Measurements from ENCODE around the gene OCIAD2. TPM values are rescaled to one million over a fixed set of nuclear protein-coding genes. Genes with fewer than 3 reads are reported as not detected.
"Not testable (repeated sequence)": the region's sequence is repeated elsewhere in the genome, so short reads cannot be mapped to it uniquely, and the experiment has no call there.

Gene OCIAD2
- total RNA-seq, 1 experiment from 2014 or later, result 64.0 TPM

DNA sequence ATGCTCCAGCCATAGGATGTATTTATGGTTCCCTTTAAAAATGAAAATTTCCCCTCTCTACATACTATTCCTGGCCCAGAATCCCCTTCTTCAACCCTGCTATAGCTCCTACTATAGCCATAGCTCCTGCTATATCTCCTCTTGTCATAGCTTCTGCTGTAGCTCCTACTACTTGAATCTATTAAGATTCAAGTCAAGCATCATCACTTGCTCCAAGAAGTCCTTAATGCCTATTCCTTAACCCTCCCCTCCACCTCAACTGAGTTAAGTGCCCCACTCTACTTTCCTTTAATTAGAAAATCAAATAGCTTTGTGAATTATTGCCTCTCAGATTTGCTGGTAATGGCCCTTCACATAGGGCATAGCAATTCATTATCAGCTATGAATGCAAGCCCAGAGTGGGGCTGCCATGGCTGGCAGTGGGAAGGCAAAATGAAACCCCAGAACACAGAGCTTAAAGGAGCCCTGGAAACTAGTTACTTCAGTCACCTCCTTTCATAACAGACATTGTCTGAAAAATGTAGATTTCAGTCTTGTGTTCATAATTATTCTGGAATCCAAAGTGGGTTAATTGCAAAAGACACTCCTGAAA lies 15.4 kb downstream of the OCIAD2 start:
- TF ChIP-seq EZH2 (IDR thresholded peaks at IDR 0.05), result no peak
- no peak for TF ChIP-seq SIN3A (IDR thresholded peaks at IDR 0.05; ENCODE audit: low read depth)
- no peak for TF ChIP-seq POLR2A (IDR thresholded peaks at IDR 0.05; ENCODE audit: borderline replicate concordance, extremely low read depth, insufficient read depth, insufficient read length)
- no peak for TF ChIP-seq YY1 (IDR thresholded peaks at IDR 0.05; ENCODE audit: extremely low read depth, insufficient replicate concordance, low read depth, low read length)
- TF ChIP-seq ELF1 (IDR thresholded peaks at IDR 0.05; ENCODE audit: borderline replicate concordance, low read depth), result no peak
- Histone ChIP-seq H3K9ac (ENCODE audit: low read length) (no peak overlapping the region), H3K4me2 (ENCODE audit: low read length) (no peak overlapping the region), H3K79me2 (ENCODE audit: insufficient read depth, low read length) (no peaks in the 10 kb centered on the region), H3K36me3 (ENCODE audit: control insufficient read depth in 1 of 2, insufficient read depth in 2 of 2, low read length in 2 of 2) (peaks cover 3 to 20% of the 10 kb centered on the region in 2 experiments; a peak in 3 of 4 replicates), H2AFZ (ENCODE audit: low read depth, low read length, poor library complexity, severe bottlenecking) (no peak overlapping the region), H3K9me3 (ENCODE audit: control insufficient read depth in 1 of 2, insufficient read depth in 1 of 2, low read depth in 1 of 2, low read length in 2 of 2) (no peaks in the 10 kb centered on the region), H3K27me3 (ENCODE audit: insufficient read depth, low read length) (no peaks in the 10 kb centered on the region), H3K4me3 (replicated peaks in 1 of 2; ENCODE audit: low read depth in 1 of 2, low read length in 2 of 2) (no peak overlapping the region), H3K27ac (ENCODE audit: low read depth, low read length) (no peak overlapping the region), H3K9me2 (ENCODE audit: insufficient read depth) (no peaks in the 10 kb centered on the region), H3K4me1 (ENCODE audit: control insufficient read depth in 1 of 2, insufficient read depth in 2 of 2, low read length in 2 of 2) (no peaks in the 10 kb centered on the region), H4K20me1 (ENCODE audit: insufficient read depth) (no peaks in the 10 kb centered on the region)
- no peak for ATAC-seq
- DNase-seq (ENCODE audit: low read depth, low spot score), result no peak
- intact Hi-C loops (cut with micrococcal nuclease), result no loop called here
- BruUV-seq (replicated peaks), result no TSS peak
- CTCF ChIA-PET, result interaction anchor here (0.6 kb wide), 1 partner anchor 53 kb away, joined by 3 read pairs; no protein-coding TSS in a partner anchor
- POLR2A ChIA-PET, result interaction anchor here (0.6 kb wide), 1 partner anchor 89 kb away, joined by 3 read pairs; no protein-coding TSS in a partner anchor
- RAD21 ChIA-PET (ENCODE audit: low non-redundant PET in 1 of 2, low total read pairs in 2 of 2, uncharacterized antibody in 2 of 2, unreplicated experiment in 2 of 2), result no interaction called here

DNA sequence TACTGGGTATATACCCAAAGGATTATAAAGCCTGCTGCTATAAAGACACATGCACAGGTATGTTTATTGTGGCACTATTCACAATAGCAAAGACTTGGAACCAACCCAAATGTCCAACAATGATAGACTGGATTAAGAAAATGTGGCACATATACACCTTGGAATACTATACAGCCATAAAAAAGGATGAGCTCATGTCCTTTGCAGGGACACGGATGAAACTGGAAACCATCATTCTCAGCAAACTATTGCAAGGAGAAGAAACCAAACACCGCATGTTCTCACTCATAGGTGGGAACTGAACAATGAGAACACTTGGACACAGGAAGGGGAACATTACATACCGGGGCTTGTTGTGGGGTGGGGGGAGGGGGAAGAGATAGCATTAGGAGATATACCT lies 16.8 kb downstream of the OCIAD2 start:
- H3K4me1 ChIP-seq (ENCODE audit: control insufficient read depth in 1 of 2, insufficient read depth in 2 of 2, low read length in 2 of 2); intact Hi-C loops (cut with micrococcal nuclease); H3K9me3 ChIP-seq (ENCODE audit: control insufficient read depth in 1 of 2, insufficient read depth in 1 of 2, low read depth in 1 of 2, low read length in 2 of 2); POLR2A ChIA-PET; RAD21 ChIA-PET (ENCODE audit: low non-redundant PET in 1 of 2, low total read pairs in 2 of 2, uncharacterized antibody in 2 of 2, unreplicated experiment in 2 of 2); ATAC-seq; H3K27me3 ChIP-seq (ENCODE audit: insufficient read depth, low read length); H2AFZ ChIP-seq (ENCODE audit: low read depth, low read length, poor library complexity, severe bottlenecking); H3K9ac ChIP-seq (ENCODE audit: low read length); H3K79me2 ChIP-seq (ENCODE audit: insufficient read depth, low read length); BruUV-seq (replicated peaks); H3K4me2 ChIP-seq (ENCODE audit: low read length); H3K4me3 ChIP-seq (replicated peaks in 1 of 2; ENCODE audit: low read depth in 1 of 2, low read length in 2 of 2); H4K20me1 ChIP-seq (ENCODE audit: insufficient read depth); H3K27ac ChIP-seq (ENCODE audit: low read depth, low read length); DNase-seq (ENCODE audit: low read depth, low spot score); H3K9me2 ChIP-seq (ENCODE audit: insufficient read depth); CTCF ChIA-PET: not testable (repeated sequence)
- peaks cover 3 to 16% of the 10 kb centered on the region in 2 experiments; a peak in 3 of 4 replicates for H3K36me3 ChIP-seq (ENCODE audit: control insufficient read depth in 1 of 2, insufficient read depth in 2 of 2, low read length in 2 of 2)

DNA sequence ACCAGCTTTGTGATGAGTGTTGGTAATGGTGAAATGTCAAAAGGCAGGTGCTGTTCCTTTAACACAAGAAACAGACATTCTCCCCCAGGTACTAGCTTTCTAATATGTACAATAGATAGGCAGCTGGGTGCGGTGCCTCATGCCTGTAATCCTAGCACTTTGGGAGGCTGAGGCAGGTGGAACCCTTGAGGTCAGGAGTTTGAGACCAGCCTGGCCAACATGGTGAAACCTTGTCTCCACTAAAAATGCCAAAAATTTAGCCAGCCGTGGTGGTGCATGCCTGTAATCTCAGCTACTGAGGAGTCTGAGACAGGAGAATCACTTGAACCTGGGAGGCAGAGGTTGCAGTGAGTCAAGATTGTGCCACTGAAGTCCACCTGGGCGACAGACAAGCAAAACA lies 24.9 kb downstream of the OCIAD2 start:
- H4K20me1 ChIP-seq (ENCODE audit: insufficient read depth); BruUV-seq (replicated peaks); H3K9ac ChIP-seq (ENCODE audit: low read length); intact Hi-C loops (cut with micrococcal nuclease); H3K79me2 ChIP-seq (ENCODE audit: insufficient read depth, low read length); ATAC-seq; H2AFZ ChIP-seq (ENCODE audit: low read depth, low read length, poor library complexity, severe bottlenecking); H3K4me3 ChIP-seq (replicated peaks in 1 of 2; ENCODE audit: low read depth in 1 of 2, low read length in 2 of 2); H3K36me3 ChIP-seq (ENCODE audit: control insufficient read depth in 1 of 2, insufficient read depth in 2 of 2, low read length in 2 of 2); DNase-seq (ENCODE audit: low read depth, low spot score); H3K27me3 ChIP-seq (ENCODE audit: insufficient read depth, low read length); H3K4me2 ChIP-seq (ENCODE audit: low read length); H3K9me2 ChIP-seq (ENCODE audit: insufficient read depth); H3K27ac ChIP-seq (ENCODE audit: low read depth, low read length); H3K9me3 ChIP-seq (ENCODE audit: control insufficient read depth in 1 of 2, insufficient read depth in 1 of 2, low read depth in 1 of 2, low read length in 2 of 2); RAD21 ChIA-PET (ENCODE audit: low non-redundant PET in 1 of 2, low total read pairs in 2 of 2, uncharacterized antibody in 2 of 2, unreplicated experiment in 2 of 2); CTCF ChIA-PET; H3K4me1 ChIP-seq (ENCODE audit: control insufficient read depth in 1 of 2, insufficient read depth in 2 of 2, low read length in 2 of 2): not testable (repeated sequence)
- POLR2A ChIA-PET, result interaction anchor here (0.6 kb wide), 1 partner anchor 30 kb away, joined by 3 read pairs; no protein-coding TSS in a partner anchor
